ENCODE data around the gene PEX12. TPM values are rescaled to one million over a fixed set of nuclear protein-coding genes. Genes with fewer than 3 reads are reported as not detected.

Gene PEX12
- total and polyA plus RNA-seq, 9 of the 15 experiments (the other 6 are each of a cell fraction or from before 2014, with no cell fraction given) = 4.0 to 12.4 (median 6.4) TPM

DNA sequence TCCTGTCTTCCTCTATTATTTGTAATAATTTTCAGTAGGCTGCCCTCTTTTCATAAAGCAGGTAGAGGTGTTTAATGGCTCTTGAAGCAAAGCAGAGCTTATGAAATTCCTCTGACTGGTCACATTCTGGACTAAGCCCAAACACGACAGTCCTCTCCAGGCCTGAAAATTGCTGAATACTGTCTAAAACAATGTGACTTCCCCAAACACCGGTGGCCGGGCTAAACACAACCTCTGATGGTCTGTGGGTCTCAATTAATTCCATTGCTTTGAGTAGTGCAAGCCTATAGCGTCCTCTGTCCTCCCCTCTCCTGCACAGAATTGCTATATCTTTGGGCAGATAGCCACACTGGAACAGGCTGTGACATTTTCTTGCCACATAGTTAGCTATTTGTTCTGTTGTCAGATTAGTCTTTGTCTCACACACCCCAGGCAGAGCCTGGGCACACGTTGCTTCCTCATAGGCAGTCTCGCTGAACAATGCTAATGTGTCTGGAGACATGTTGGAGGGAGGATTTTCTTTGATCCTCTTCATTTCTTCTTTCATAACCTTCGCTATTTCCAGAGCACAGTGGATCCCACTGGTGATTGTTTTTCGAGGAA lies 30.1 kb downstream of the PEX12 start:
- in situ Hi-C loops (cut with MboI) (no loop called here), intact Hi-C loops (cut with micrococcal nuclease) (no loop called here)
- no peak for FAIRE-seq

DNA sequence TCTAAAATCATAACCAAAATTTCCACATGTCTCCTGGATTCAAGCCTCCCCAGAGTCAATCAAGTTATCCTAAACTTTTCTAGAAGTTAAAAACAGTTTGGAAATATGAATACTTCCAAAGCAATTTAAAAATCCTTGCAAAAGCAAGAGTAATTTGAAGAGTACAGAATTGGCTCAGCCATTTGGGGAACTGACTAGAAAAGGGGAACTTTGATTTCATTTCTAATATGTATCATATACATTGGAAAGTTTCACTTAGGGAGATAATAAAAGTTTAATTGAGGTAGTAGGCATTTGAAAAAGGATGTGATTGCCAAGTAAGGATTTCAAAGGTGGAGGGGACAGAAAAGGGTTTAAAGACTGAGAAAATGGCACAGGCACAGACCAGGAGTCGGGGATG lies 31.9 kb downstream of the PEX12 start:
- CTCF ChIA-PET (ENCODE audit: low intra/inter-chr PET ratio) = no interaction called here
- TF ChIP-seq ETV6 (IDR thresholded peaks at IDR 0.05; ENCODE audit: borderline replicate concordance in 1 of 2, low read depth in 2 of 2, low read length in 1 of 2) = no peak
- no peak for TF ChIP-seq ETV6 (CRISPR knock-in tag; IDR thresholded peaks at IDR 0.05; ENCODE audit: borderline replicate concordance)
- TF ChIP-seq SRSF1 (IDR thresholded peaks at IDR 0.05; ENCODE audit: low read depth, low read length) = no peak
- no peak for TF ChIP-seq CC2D1A (IDR thresholded peaks at IDR 0.05)
- TF ChIP-seq C11orf30 (IDR thresholded peaks at IDR 0.05; ENCODE audit: low read depth) = no peak
- TF ChIP-seq, protein P1, sequence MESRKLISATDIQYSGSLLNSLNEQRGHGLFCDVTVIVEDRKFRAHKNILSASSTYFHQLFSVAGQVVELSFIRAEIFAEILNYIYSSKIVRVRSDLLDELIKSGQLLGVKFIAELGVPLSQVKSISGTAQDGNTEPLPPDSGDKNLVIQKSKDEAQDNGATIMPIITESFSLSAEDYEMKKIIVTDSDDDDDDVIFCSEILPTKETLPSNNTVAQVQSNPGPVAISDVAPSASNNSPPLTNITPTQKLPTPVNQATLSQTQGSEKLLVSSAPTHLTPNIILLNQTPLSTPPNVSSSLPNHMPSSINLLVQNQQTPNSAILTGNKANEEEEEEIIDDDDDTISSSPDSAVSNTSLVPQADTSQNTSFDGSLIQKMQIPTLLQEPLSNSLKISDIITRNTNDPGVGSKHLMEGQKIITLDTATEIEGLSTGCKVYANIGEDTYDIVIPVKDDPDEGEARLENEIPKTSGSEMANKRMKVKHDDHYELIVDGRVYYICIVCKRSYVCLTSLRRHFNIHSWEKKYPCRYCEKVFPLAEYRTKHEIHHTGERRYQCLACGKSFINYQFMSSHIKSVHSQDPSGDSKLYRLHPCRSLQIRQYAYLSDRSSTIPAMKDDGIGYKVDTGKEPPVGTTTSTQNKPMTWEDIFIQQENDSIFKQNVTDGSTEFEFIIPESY (CRISPR knock-in tag; IDR thresholded peaks at IDR 0.05) = no peak
- TF ChIP-seq PHF8 (IDR thresholded peaks at IDR 0.05; ENCODE audit: borderline replicate concordance, low read length) = no peak
- TF ChIP-seq TEAD1 (CRISPR knock-in tag; IDR thresholded peaks at IDR 0.05) = no peak
- no peak for TF ChIP-seq STAG1 (CRISPR knock-in tag; IDR thresholded peaks at IDR 0.05; ENCODE audit: borderline replicate concordance)

More for the DNA sequence above, 30.1 kb downstream of the PEX12 start:
- no peak overlapping the region for H3K27ac ChIP-seq (ENCODE audit: extremely low read depth, low read depth, low read length)
- DNase-seq (ENCODE audit: extremely low read depth in 1 of 4, low spot score in 3 of 4) (no peak), ATAC-seq (no peak)
- H3K9me3 ChIP-seq (replicated peaks; ENCODE audit: control insufficient read depth, insufficient read depth, low read depth, low read length) = no peaks in the 10 kb centered on the region
- no peak overlapping the region for H3K9ac ChIP-seq (ENCODE audit: insufficient read depth in 1 of 2, low read depth in 2 of 2, low read length in 2 of 2)
- TF ChIP-seq, protein P2, sequence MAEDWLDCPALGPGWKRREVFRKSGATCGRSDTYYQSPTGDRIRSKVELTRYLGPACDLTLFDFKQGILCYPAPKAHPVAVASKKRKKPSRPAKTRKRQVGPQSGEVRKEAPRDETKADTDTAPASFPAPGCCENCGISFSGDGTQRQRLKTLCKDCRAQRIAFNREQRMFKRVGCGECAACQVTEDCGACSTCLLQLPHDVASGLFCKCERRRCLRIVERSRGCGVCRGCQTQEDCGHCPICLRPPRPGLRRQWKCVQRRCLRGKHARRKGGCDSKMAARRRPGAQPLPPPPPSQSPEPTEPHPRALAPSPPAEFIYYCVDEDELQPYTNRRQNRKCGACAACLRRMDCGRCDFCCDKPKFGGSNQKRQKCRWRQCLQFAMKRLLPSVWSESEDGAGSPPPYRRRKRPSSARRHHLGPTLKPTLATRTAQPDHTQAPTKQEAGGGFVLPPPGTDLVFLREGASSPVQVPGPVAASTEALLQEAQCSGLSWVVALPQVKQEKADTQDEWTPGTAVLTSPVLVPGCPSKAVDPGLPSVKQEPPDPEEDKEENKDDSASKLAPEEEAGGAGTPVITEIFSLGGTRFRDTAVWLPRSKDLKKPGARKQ (CRISPR knock-in tag; IDR thresholded peaks at IDR 0.05) = no peak
- TF ChIP-seq HCFC1 (IDR thresholded peaks at IDR 0.05; ENCODE audit: low read depth, low read length) = no peak
- no peak for TF ChIP-seq ZNF253 (CRISPR knock-in tag; conservative IDR thresholded peaks at IDR 0.05)
- no peaks in the 10 kb centered on the region; the same call in 2 of the 3 replicates for H3K36me3 ChIP-seq (ENCODE audit: control insufficient read depth, insufficient read depth, low read length)
- no peaks in the 10 kb centered on the region for H3K9me1 ChIP-seq (ENCODE audit: control insufficient read depth, insufficient read depth, low read length)
- ChIA-PET POLR2A (interaction anchor here (1.9 kb wide), 1 partner anchor 12 kb away, joined by 10 read pairs; the partner anchor contains the start of gene SLFN14), CTCF (ENCODE audit: low intra/inter-chr PET ratio) (no interaction called here)
- WGBS (ENCODE audit: insufficient coverage, low coverage, missing lambda C conversion rate) = 20% methylated on average over 8 of the region's 8 CpGs
- H4K20me1 ChIP-seq (replicated peaks; ENCODE audit: control insufficient read depth, insufficient read depth, low read length) = no peaks in the 10 kb centered on the region
- H3K4me2 ChIP-seq (ENCODE audit: insufficient read depth, low read length) = no peak overlapping the region
- no TSS peak for BruUV-seq (replicated peaks)
- H2AFZ ChIP-seq (ENCODE audit: low read depth, low read length) = no peak overlapping the region
- no peaks in the 10 kb centered on the region; a peak in 1 of 5 replicates for H3K4me1 ChIP-seq (replicated peaks in 1 of 2; ENCODE audit: control insufficient read depth in 2 of 2, insufficient read depth in 2 of 2, low read length in 2 of 2)
- H3K79me2 ChIP-seq (ENCODE audit: control insufficient read depth, insufficient read depth, low read length) = no peaks in the 10 kb centered on the region
- H3K4me3 ChIP-seq = no peak overlapping the region
- H3K27me3 ChIP-seq (ENCODE audit: control insufficient read depth in 2 of 2, insufficient read depth in 2 of 2, low read length in 2 of 2) = no peaks in the 10 kb centered on the region

More for the DNA sequence above, 31.9 kb downstream of the PEX12 start:
- H3K79me2 ChIP-seq (ENCODE audit: control insufficient read depth, insufficient read depth, low read length) = no peaks in the 10 kb centered on the region
- H3K36me3 ChIP-seq (ENCODE audit: control insufficient read depth, insufficient read depth, low read length) = no peaks in the 10 kb centered on the region; the same call in 2 of the 3 replicates
- in situ Hi-C loops (cut with MboI) = no loop called here
- no peak overlapping the region for H3K4me3 ChIP-seq
- H2AFZ ChIP-seq (ENCODE audit: low read depth, low read length) = no peak overlapping the region
- H3K27ac ChIP-seq (ENCODE audit: extremely low read depth, low read depth, low read length) = no peak overlapping the region
- POLR2A ChIA-PET = no interaction called here
- WGBS (ENCODE audit: insufficient coverage, low coverage, missing lambda C conversion rate) = 57% methylated on average over 1 of the region's 1 CpG
- no peaks in the 10 kb centered on the region for H3K9me3 ChIP-seq (replicated peaks; ENCODE audit: control insufficient read depth, insufficient read depth, low read depth, low read length)
- intact Hi-C loops (cut with micrococcal nuclease) = no loop called here
- no peak overlapping the region for H3K4me2 ChIP-seq (ENCODE audit: insufficient read depth, low read length)
- peaks cover 0 to under 1% of the 10 kb centered on the region in 2 experiments; a peak in 1 of 5 replicates for H3K4me1 ChIP-seq (replicated peaks in 1 of 2; ENCODE audit: control insufficient read depth in 2 of 2, insufficient read depth in 2 of 2, low read length in 2 of 2)
- DNase-seq (ENCODE audit: extremely low read depth in 1 of 4, low spot score in 3 of 4) (no peak), FAIRE-seq (no peak), ATAC-seq (no peak)
- no peaks in the 10 kb centered on the region for H3K27me3 ChIP-seq (ENCODE audit: control insufficient read depth in 2 of 2, insufficient read depth in 2 of 2, low read length in 2 of 2)
- no peaks in the 10 kb centered on the region for H4K20me1 ChIP-seq (replicated peaks; ENCODE audit: control insufficient read depth, insufficient read depth, low read length)
- no peak overlapping the region for H3K9ac ChIP-seq (ENCODE audit: insufficient read depth in 1 of 2, low read depth in 2 of 2, low read length in 2 of 2)
- BruUV-seq (replicated peaks) = no TSS peak
- no peaks in the 10 kb centered on the region for H3K9me1 ChIP-seq (ENCODE audit: control insufficient read depth, insufficient read depth, low read length)

Data from K562 (cell line).